Hematopoietic multipotent progenitor cell treated with erythropoietin and hydrocortisone succinate and interleukin-3 and kit ligand, for 17 days (in vitro differentiated cells): ENCODE data around the gene MISP3.
"Not testable (repeated sequence)": the region's sequence is repeated elsewhere in the genome, so short reads cannot be mapped to it uniquely, and the experiment has no call there.

ENCODE experiments used
- DNase-seq: peaks from one replicate; pipeline ENCODE4 v3.0.0-alpha.2; 2015; ENCODE audit warnings: low spot score

MISP3 gene

GRCh38 chr19:14072535-14073260 lies at the start of gene MISP3:
Gene MISP3, plus strand, starts transcription at chr19:14072786. Its CDS starts 524 bp downstream, at chr19:14073310.
- peak; percentile 56 for DNase-seq

- DNase-seq, result peak; percentile 17
Observed at GRCh38 chr19:14023404-14024235, 49.0 kb upstream of the MISP3 start.

DNA sequence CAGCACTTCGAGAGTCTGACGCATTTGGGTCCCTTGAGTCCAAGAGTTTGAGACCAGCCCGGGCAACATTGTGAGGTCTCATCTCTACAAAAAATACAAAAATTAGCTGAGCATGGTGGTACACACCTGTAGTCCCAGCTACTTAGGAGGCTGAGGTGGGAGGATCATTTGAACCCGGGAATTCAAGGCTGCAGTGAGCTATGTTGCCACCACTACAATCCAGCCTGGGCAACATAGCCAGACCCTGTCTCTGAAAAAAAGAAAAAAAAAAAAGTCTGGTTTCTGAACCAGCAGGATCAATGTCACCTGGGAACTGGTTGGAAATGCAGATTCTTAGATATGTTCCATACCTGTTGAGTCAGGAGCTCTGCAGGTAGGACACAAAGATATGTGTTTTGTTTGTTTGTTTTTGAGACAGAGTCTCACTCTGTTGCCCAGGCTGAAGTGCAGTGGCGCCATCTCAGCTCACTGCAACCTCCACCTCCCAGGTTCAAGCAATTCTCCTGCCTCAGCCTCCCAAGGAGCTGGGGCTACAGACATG lies 45.9 kb upstream of the MISP3 start:
- not testable (repeated sequence) for DNase-seq

DNA sequence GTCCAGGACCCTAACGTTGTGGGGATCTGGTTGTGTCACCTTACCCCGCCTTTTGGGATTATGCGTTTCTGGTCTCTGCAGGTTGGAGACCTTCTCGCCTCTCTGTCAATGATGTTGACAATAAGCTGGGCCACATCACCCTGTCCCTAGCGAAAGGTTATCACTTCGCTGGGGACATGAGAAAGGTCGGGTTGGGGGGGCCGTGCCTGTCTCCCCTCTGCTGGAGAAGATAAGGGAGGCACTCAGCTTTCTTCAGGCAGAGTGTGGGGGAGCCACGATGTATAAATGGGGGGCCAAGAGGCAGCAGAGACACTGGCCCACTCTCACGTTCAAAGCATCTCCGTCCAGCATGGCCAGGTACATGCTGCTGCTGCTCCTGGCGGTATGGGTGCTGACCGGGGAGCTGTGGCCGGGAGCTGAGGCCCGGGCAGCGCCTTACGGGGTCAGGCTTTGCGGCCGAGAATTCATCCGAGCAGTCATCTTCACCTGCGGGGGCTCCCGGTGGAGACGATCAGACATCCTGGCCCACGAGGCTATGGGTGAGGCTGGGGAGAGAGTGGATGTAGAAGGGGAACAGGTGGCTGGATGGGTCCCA lies 44.6 kb upstream of the MISP3 start, which contains the start of gene RLN3:
Gene RLN3 (plus strand): TSS at position 293 of the 595 bp plus-strand sequence. CDS start 57 bp downstream, at position 350.
- DNase-seq, result no peak

GRCh38 chr19:14028901-14029300 lies 43.7 kb upstream of the MISP3 start:
- no peak for DNase-seq

GRCh38 chr19:14030997-14031718 lies 41.4 kb upstream of the MISP3 start:
- no peak for DNase-seq

DNA sequence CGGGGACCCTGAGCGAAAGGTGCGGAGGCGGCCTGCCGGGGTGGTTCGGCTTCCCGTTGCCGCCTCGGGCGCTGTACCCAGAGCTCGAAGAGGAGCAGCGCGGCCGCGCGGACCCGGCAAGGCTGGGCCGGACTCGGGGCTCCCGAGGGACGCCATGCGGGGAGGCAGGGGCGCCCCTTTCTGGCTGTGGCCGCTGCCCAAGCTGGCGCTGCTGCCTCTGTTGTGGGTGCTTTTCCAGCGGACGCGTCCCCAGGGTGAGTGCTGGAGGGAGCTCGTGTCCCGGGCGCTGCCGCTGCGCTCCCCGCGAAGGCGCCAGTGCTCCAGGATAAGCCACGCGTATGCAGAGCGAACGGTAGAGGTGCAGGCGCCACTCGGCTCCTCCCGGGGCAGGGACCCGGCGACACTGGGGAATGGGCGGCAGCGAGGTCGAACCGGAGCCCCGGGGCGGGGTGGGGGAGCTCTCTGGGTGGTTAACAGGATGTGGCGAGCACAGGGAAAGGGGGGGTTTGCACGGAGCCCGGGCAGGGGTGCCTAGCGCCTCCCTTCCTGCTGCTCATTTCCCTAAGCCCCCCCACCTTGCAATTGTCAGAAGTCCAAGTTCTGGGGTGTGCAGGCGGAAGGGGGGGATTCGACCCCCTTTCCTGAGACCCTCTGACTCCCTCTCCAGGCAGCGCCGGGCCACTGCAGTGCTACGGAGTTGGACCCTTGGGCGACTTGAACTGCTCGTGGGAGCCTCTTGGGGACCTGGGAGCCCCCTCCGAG lies 40.7 kb upstream of the MISP3 start, which contains the start of gene IL27RA:
Gene IL27RA (plus strand): TSS at position 44 of the 762 bp plus-strand sequence. CDS start 111 bp downstream, at position 155.
- DNase-seq, result peak; percentile 18

DNA sequence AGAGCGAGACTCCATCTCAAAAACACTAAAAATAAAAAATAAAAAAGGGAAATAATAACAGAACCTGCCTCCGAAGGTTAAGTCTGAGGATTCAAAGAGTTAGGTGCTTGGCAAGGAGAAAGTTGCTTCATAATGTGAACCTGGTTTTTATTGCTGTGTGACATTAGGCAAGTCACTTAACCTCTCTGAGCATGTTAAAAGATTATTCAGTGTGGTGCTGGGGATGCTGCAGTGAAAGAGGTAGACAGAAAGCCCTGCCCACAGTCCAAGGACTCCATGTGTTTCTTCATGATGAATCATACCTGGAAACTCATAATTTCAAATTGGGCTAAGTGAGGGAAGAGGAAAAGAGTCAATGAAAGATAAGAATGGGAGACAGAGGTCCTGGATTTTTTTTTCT lies 38.6 kb upstream of the MISP3 start:
- no peak for DNase-seq

- not testable (repeated sequence) for DNase-seq
Observed at GRCh38 chr19:14035159-14035558, 37.4 kb upstream of the MISP3 start.

- no peak for DNase-seq
Observed at GRCh38 chr19:14035706-14036105, 36.9 kb upstream of the MISP3 start.

DNA sequence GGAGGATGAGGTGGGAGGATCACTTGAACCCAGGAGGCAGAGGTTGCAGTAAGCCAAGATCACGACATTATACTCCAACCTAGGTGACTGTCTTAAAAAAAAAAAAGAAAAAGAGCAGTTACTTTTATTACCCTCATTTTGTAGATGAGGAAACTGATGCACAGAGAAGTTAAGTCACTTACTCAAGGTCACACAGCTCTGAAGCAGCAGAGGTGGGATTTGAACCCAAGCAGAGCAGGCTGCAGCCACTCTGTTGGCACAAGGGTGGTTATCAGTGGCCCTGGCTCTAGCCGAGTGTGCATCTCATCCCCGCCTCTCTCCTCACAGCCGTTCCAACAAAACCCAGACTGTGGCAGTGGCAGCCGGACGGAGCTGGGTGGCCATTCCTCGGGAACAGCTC lies 33.4 kb upstream of the MISP3 start:
- no peak for DNase-seq

DNA sequence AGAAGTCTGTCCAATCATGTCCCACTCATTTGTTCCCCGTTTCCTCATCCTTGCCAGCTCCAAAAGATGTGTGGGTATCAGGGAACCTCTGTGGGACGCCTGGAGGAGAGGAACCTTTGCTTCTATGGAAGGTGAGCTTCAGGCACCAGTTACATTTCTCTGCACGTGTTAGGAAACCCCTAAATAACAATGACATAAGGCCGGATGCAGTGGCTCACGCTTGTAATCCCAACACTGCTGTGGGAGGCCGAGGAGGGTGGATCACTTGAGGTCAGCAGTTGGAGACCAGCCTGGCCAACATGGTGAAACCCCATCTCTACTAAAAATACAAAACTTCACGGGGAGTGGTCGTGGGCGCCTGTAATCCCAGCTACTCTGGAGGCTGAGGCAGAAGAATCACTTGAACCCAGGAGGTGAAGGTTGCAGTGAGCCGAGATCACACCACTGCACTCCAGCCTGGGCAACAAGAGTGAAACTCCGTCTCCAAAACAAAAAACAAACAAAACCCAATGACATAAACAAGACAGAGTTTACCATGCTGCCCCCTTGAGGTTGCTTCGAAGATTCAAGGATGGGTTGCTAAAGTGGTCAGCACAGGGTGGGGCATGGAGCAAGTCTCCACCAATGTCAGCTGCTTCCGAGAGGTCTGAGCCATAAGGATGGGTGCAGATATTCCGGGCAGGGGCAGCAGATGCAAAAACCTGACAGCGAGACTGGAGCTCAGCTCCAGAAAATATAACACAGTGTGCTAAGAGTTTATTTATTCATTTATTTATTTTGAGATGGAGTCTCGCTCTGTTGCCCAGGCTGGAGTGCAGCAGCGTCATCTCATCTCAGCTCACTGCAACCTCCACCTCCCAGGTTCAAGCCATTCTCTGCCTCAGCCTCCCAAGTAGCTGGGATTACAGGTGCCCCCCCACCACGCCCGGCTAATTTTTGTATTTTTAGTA lies 29.7 kb upstream of the MISP3 start:
- DNase-seq, result peak; percentile 86

DNA sequence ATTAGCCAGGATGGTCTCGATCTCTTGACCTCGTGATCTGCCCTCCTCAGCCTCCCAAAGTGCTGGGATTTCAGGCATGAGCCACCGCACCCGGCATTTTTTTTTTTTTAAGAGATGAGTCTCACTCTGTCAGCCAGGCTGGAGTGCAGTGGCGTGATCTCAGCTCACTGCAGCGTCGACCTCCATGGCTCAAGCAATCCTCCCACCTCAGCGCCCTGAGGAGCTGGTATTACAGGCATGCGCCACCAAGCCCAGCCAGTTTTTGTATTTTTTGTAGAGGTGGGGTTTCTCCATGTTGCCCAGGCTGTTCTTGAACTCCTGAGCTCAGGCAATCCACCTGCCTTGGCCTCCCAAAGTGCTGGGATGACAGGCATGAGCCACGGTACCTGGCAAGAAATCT lies 24.7 kb upstream of the MISP3 start:
- DNase-seq, result not testable (repeated sequence)

GRCh38 chr19:14048443-14049153 lies 24.0 kb upstream of the MISP3 start:
- peak; percentile 74 for DNase-seq

GRCh38 chr19:14050512-14050911 lies 22.1 kb upstream of the MISP3 start:
- DNase-seq, result no peak

DNA sequence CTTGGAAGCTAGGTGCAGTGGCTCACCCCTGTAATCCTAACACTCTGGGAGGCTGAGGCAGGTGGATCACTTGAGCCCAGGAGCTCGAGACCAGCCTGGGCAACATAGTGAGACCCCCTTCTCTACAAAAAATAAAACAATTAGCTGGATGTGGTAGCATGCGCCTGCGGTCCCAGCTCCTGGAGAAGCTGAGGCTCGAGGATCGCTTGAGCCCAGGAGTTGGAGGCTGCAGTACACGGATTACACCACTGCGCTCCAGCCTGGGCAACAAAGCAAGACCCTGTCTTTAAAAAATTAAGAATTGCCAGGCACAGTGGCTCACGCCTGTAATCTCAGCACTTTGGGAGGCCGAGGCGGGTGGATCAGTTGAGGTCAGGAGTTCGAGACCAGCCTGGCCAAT lies 21.6 kb upstream of the MISP3 start:
- DNase-seq, result not testable (repeated sequence)

- no peak for DNase-seq
Observed at GRCh38 chr19:14051980-14052379, 20.6 kb upstream of the MISP3 start.

DNA sequence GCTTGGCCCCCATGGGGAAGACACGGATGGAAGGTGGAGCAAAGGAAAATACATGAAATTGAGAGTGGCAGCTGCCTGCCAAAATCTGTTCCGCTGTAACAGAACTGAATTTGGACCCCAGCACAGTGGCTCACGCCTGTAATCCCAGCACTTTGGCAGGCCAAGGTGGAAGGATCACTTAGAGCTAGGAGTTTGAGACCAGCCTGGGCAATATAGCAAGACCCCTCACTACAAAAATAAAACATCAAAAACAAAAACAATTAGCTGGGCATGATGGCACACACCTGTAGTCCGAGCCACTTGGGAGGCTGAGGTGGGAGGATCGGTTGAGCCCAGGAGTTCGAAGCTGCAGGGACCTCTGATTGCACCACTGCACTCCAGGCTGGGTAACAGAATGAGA lies 20.1 kb upstream of the MISP3 start:
- DNase-seq, result no peak

DNA sequence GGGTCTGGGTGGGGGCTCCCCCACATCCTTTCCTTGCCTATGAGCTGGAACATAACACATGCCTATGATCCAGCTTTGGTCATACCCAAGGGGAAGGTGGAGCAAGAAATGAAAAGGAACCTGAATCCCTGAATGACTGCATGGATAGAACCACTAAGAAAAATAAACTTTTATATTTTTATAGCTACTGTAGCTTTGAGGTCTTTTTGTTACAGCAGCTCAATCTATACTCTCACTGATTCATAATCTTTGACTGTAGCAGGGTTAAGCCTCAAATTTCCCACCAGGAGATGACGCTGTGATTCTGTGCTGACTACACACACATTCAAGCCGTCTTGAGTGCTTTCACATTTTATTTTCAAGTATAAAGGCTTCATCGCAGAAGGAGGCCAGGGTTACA lies 19.6 kb upstream of the MISP3 start:
- no peak for DNase-seq
